CD4-positive, alpha-beta memory T cell (primary cell): ENCODE measurements around the gene TAGLN. TPM values are rescaled to one million over a fixed set of nuclear protein-coding genes. Genes with fewer than 3 reads are reported as not detected.
"Not testable (repeated sequence)": the region's sequence is repeated elsewhere in the genome, so short reads cannot be mapped to it uniquely, and the experiment has no call there.

ENCODE experiments used
- CTCF ChIA-PET: fragments of 350-600 bp; sonication (Branson Sonifier 250); formaldehyde crosslinking; loops from one replicate; lab custom pipeline; 2021; ENCODE audit warnings: inconsistent platforms; ENCODE audit not compliant: partially characterized antibody; lab: Charles Lee
- POLR2A ChIA-PET: fragments of 350-600 bp; sonication (Branson Sonifier 250); formaldehyde crosslinking; loops from one replicate; lab custom pipeline; 2021; ENCODE audit not compliant: partially characterized antibody; lab: Charles Lee
- DNase-seq, 5 donors: peaks; one replicate each; pipeline versions ENCODE4 v3.0.0 to v3.0.0-alpha.2; 2020 to 2022; ENCODE audit warnings: mixed read lengths in 1 of 5
- H3K27ac ChIP-seq: one replicate; pipeline ENCODE4 v1.7.0; 2013; ENCODE audit warnings: low read depth, low read length
- H3K27me3 ChIP-seq: 2 replicates; pipeline ENCODE4 v1.7.0; 2013; ENCODE audit warnings: mild to moderate bottlenecking, low read length, moderate library complexity; ENCODE audit not compliant: insufficient read depth
- H3K36me3 ChIP-seq: 2 replicates; pipeline ENCODE4 v1.7.0; 2013; ENCODE audit warnings: mild to moderate bottlenecking, low read length, moderate library complexity; ENCODE audit not compliant: insufficient read depth
- H3K4me1 ChIP-seq: 2 replicates; pipeline ENCODE4 v1.7.0; 2013; ENCODE audit warnings: mild to moderate bottlenecking, low read length, moderate library complexity; ENCODE audit not compliant: insufficient read depth
- H3K4me3 ChIP-seq, 2 donors: one replicate each; pipeline ENCODE4 v1.7.0; 2013; ENCODE audit warnings: low read length in 2 of 2, mild to moderate bottlenecking in 1 of 2
- H3K9me3 ChIP-seq, 2 donors: one replicate each; pipeline ENCODE4 v1.7.0; 2013; ENCODE audit warnings: low read length in 2 of 2, control low read depth in 1 of 2; ENCODE audit not compliant: control insufficient read depth in 1 of 2
- H3K27ac Mint-ChIP-seq, 7 donors: one replicate each; pipeline ENCODE4 v1.8.0; 2020 to 2021; ENCODE audit warnings: mixed read lengths in 7 of 7, mild to moderate bottlenecking in 6 of 7, inconsistent platforms in 3 of 7, moderate library complexity in 3 of 7
- H3K27me3 Mint-ChIP-seq, 2 donors: one replicate each; pipeline ENCODE4 v1.8.0; 2020 to 2021; ENCODE audit warnings: mixed read lengths in 2 of 2
- H3K36me3 Mint-ChIP-seq, 2 donors: one replicate each; pipeline ENCODE4 v1.8.0; 2020 to 2021; ENCODE audit warnings: mixed read lengths in 2 of 2, inconsistent platforms in 1 of 2, mild to moderate bottlenecking in 1 of 2
- H3K4me1 Mint-ChIP-seq, 4 donors: one replicate each; pipeline ENCODE4 v1.8.0; 2020 to 2021; ENCODE audit warnings: mixed read lengths in 4 of 4, mild to moderate bottlenecking in 1 of 4
- H3K4me3 Mint-ChIP-seq, 8 donors: one replicate each; pipeline ENCODE4 v1.8.0; 2020 to 2021; ENCODE audit warnings: mixed read lengths in 8 of 8, mild to moderate bottlenecking in 7 of 8, moderate library complexity in 6 of 8, inconsistent platforms in 3 of 8
- H3K9me3 Mint-ChIP-seq, 8 donors: one replicate each; pipeline ENCODE4 v1.8.0; 2020 to 2021; ENCODE audit warnings: mixed read lengths in 8 of 8, mild to moderate bottlenecking in 5 of 8, inconsistent platforms in 3 of 8, moderate library complexity in 1 of 8
- intact Hi-C: fragments of 100-400 bp; cut with micrococcal nuclease; formaldehyde crosslinking; loops from one replicate; pipeline ENCODE4 v1.15.1; 2023
- polyA plus RNA-seq, 2 donors: library from polyadenylated mRNA; unstranded; fragments of 300-500 nt; fragmentation: Illumina TruSeq; gene quantifications; one replicate each; pipeline ENCODE4 v1.2.3, GENCODE V29; 2021
- total RNA-seq, 2 experiments: library from RNA; stranded (reverse); gene quantifications; one replicate each; pipeline ENCODE4 v1.2.3, GENCODE V29; 2021

TAGLN gene
- total and polyA plus RNA-seq, 4 experiments from 2014 or later: 0.15 to 19.7 (median 9.0) TPM

DNA sequence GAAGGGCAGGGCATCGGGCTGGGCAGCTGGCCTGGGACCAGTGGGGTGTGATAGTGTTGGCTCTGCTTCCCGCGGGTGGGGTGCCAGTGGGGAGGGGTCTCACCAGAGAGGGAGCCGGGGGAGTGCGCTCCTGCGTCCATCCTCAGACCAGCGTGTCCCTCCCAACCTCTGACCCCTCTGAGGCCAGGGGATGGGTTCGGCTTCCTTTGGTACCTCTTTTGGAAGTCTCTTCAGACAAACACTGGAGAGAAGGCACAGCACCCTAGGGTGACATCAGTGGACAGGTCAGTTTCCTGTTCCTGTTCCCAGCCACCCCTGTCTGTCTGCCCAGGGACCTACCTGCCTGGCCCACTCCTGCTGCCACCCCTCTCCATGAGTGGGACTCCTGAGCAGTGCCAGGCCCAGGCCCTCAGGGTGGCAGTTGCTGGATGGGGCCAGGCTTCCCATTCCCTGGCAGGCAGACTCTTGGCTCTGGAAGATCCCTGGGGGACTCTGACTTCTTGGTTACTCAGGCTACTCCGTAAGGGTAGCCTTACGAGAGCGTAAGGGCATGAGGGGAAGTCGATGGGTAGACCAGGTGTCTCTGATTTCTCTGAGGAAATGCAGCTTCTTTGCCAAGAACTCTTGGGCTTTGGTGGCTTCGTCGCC is 2.6 kb downstream of the TAGLN start:
- Histone ChIP-seq H3K27ac (no peak overlapping the region), H3K36me3 (peaks cover 18% of the 10 kb centered on the region)
- no peak for DNase-seq

DNA sequence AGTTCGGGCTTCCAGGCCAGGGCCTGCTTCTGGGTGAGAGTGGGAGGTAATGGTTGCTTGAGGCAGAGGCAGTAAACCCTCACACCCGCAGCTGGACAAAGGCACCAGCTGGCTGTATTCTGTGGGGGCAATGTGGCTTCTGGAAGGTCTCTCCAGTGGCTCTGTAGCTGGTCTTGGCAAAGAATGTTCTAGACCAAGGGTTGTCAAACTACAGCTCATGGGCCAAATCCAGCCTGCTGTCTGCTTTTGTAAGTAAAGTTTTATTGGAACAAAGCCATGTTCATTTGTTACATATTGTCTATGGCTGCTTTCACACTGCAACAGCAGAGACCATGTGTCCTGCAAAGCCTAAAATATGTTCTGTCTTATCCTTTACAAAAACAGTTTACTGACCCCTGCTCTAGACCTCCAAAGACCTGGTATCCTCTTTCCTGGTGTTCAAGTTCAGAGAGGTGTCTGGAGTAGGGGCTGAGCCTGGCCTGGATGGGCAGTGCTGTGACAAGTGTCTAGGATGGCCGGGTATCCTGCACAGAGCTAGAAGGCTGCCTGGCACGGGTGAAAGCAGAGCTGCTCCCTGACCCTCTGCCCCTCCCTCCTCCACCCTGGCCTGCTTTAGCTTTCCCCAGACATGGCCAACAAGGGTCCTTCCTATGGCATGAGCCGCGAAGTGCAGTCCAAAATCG is 3.4 kb downstream of the TAGLN start:
- no peaks in the 10 kb centered on the region for H3K9me3 ChIP-seq
- no peak for DNase-seq
- CTCF ChIA-PET: interaction anchor here (0.9 kb wide), 1 partner anchor 24 kb away, joined by 4 read pairs; no protein-coding TSS in a partner anchor
- no peaks in the 10 kb centered on the region for H3K4me1 ChIP-seq
- no peaks in the 10 kb centered on the region for H3K9me3 Mint-ChIP-seq
- H3K4me3 Mint-ChIP-seq: no peak overlapping the region
- H3K4me3 ChIP-seq: no peak overlapping the region
- no peaks in the 10 kb centered on the region for H3K27me3 Mint-ChIP-seq
- H3K4me1 Mint-ChIP-seq: peaks cover 0 to 8% (median 1%) of the 10 kb centered on the region in 4 donors
- peaks cover 20 to 38% of the 10 kb centered on the region in 2 donors for H3K36me3 Mint-ChIP-seq
- H3K27ac ChIP-seq: no peak overlapping the region
- intact Hi-C loops: no loop called here
- POLR2A ChIA-PET: interaction anchor here (1.0 to 1.4 kb wide), 2 partner anchors 8 to 17 kb away, joined by 3 to 4 read pairs; no protein-coding TSS in a partner anchor
- H3K36me3 ChIP-seq: peaks cover 18% of the 10 kb centered on the region
- no peaks in the 10 kb centered on the region for H3K27me3 ChIP-seq
- peak overlapping the region in 6 of 7 donors; percentile 12 to 75 (median 48) for H3K27ac Mint-ChIP-seq

More for the DNA sequence above, 2.6 kb downstream of the TAGLN start:
- intact Hi-C loops: no loop called here
- H3K36me3 Mint-ChIP-seq: peaks cover 20 to 41% of the 10 kb centered on the region in 2 donors
- H3K4me3 Mint-ChIP-seq: no peak overlapping the region
- H3K9me3 Mint-ChIP-seq: no peaks in the 10 kb centered on the region
- H3K4me1 ChIP-seq: no peaks in the 10 kb centered on the region
- no peaks in the 10 kb centered on the region for H3K9me3 ChIP-seq
- no peaks in the 10 kb centered on the region for H3K27me3 Mint-ChIP-seq
- H3K27ac Mint-ChIP-seq: peak overlapping the region in 3 of 7 donors; percentile 52 to 75 (median 65)
- no peak overlapping the region for H3K4me3 ChIP-seq
- peaks cover 0 to 8% (median 1%) of the 10 kb centered on the region in 4 donors for H3K4me1 Mint-ChIP-seq
- POLR2A ChIA-PET: interaction anchor here (0.5 kb wide), 1 partner anchor 55 kb away, joined by 3 read pairs; no protein-coding TSS in a partner anchor
- CTCF ChIA-PET: interaction anchor here (0.9 kb wide), 1 partner anchor 25 kb away, joined by 4 read pairs; no protein-coding TSS in a partner anchor
- H3K27me3 ChIP-seq: no peaks in the 10 kb centered on the region

DNA sequence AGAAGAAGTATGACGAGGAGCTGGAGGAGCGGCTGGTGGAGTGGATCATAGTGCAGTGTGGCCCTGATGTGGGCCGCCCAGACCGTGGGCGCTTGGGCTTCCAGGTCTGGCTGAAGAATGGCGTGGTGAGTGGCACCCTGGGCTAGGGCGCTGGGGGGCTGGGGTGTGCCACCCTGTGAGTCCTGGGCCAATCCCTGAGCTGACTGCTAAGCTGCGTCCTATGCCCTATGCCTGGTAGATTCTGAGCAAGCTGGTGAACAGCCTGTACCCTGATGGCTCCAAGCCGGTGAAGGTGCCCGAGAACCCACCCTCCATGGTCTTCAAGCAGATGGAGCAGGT is 3.9 kb downstream of the TAGLN start:
- no peak for DNase-seq
- H3K36me3 Mint-ChIP-seq: peaks cover 20 to 36% of the 10 kb centered on the region in 2 donors
- intact Hi-C loops: no loop called here
- H3K27me3 Mint-ChIP-seq: no peaks in the 10 kb centered on the region
- no peaks in the 10 kb centered on the region for H3K9me3 ChIP-seq
- H3K4me1 Mint-ChIP-seq: peaks cover 0 to 8% (median 1%) of the 10 kb centered on the region in 4 donors
- POLR2A ChIA-PET: interaction anchor here (1.0 to 1.4 kb wide), 4 partner anchors 9 to 25 kb away, joined by 3 to 4 read pairs (median 4); partner anchors contain the start of gene SIDT2
- H3K4me3 Mint-ChIP-seq: no peak overlapping the region
- H3K4me3 ChIP-seq: no peak overlapping the region
- H3K27ac Mint-ChIP-seq: peak overlapping the region in 3 of 7 donors; percentile 50 to 87 (median 83)
- no peaks in the 10 kb centered on the region for H3K4me1 ChIP-seq
- CTCF ChIA-PET: no interaction called here
- H3K36me3 ChIP-seq: peaks cover 18% of the 10 kb centered on the region
- no peak overlapping the region for H3K27ac ChIP-seq
- H3K27me3 ChIP-seq: no peaks in the 10 kb centered on the region
- no peaks in the 10 kb centered on the region for H3K9me3 Mint-ChIP-seq

DNA sequence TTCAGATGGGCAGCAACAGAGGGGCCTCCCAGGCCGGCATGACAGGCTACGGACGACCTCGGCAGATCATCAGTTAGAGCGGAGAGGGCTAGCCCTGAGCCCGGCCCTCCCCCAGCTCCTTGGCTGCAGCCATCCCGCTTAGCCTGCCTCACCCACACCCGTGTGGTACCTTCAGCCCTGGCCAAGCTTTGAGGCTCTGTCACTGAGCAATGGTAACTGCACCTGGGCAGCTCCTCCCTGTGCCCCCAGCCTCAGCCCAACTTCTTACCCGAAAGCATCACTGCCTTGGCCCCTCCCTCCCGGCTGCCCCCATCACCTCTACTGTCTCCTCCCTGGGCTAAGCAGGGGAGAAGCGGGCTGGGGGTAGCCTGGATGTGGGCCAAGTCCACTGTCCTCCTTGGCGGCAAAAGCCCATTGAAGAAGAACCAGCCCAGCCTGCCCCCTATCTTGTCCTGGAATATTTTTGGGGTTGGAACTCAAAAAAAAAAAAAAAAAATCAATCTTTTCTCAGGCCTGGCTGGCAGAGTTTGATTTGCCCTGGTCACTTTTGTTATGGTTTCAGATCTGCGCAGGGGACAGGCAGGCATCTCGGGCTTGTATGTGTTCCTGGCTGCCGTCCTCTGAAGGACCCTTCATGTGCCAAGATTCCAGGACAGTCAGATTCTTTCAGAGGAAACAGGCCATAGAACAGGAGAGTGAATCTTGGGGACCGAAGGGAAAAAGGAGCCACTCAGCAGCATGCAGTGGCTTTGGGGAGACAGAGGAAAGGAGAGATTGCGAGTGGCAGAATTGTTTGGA is 5.3 kb downstream of the TAGLN start:
- peaks cover 18% of the 10 kb centered on the region for H3K36me3 ChIP-seq
- Mint-ChIP-seq H3K4me1 (peaks cover 0 to 8% (median 1%) of the 10 kb centered on the region in 4 donors), H3K36me3 (peaks cover 20 to 37% of the 10 kb centered on the region in 2 donors), H3K27me3 (no peaks in the 10 kb centered on the region), H3K27ac (peak overlapping the region in 3 of 7 donors; percentile 3 to 84 (median 4)), H3K9me3 (no peaks in the 10 kb centered on the region), H3K4me3 (no peak overlapping the region)
- H3K9me3 ChIP-seq: no peaks in the 10 kb centered on the region
- no peak overlapping the region for H3K27ac ChIP-seq
- intact Hi-C loops: loop anchor here (5.0 kb wide), 1 partner anchor 72 kb away; no protein-coding TSS in a partner anchor
- ChIA-PET POLR2A (interaction anchor here (1.0 to 1.4 kb wide), 4 partner anchors 9 to 26 kb away, joined by 3 to 4 read pairs (median 4); partner anchors contain the start of gene SIDT2), CTCF (no interaction called here)
- DNase-seq: no peak
- no peaks in the 10 kb centered on the region for H3K4me1 ChIP-seq
- H3K4me3 ChIP-seq: no peak overlapping the region
- H3K27me3 ChIP-seq: no peaks in the 10 kb centered on the region

DNA sequence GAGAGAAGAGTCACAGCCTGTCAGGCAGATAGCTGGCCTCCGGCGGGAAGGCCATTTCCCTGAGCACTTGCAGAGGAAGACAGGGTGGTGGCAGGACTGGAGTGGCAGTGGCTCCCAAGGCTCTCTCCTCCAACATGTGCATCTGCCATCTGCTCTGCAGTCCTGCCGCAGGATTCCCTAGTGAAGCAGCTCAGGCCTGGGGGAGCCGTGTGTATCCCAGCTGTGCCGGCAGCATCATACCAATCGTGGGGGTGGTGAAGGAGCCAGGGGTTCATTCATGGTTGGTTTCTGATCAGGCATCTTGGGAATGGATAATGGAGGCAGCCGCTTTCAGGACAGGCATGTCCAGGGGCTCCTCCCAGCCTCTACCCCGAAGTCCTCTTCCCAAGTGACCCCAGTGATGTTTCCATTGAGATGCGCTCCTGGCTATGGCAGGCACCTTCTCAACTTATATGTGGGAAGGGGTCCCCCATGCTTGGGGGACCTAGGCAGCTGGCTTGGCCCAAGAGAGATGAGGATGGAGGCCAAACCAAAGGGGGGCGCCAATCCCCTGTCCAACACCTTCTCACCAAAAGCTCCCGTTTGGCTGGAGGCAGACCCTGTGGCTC is 6.1 kb downstream of the TAGLN start:
- intact Hi-C loops: loop anchor here (5.0 kb wide), 1 partner anchor 73 kb away; no protein-coding TSS in a partner anchor
- POLR2A ChIA-PET: interaction anchor here (0.8 to 1.0 kb wide), 2 partner anchors 10 to 16 kb away, joined by 3 read pairs; no protein-coding TSS in a partner anchor
- no peaks in the 10 kb centered on the region for H3K9me3 ChIP-seq
- CTCF ChIA-PET: no interaction called here
- no peaks in the 10 kb centered on the region for H3K4me1 ChIP-seq
- no peak overlapping the region for H3K4me3 ChIP-seq
- H3K27ac ChIP-seq: no peak overlapping the region
- Mint-ChIP-seq H3K4me3 (no peak overlapping the region), H3K27me3 (no peaks in the 10 kb centered on the region), H3K9me3 (no peaks in the 10 kb centered on the region), H3K27ac (no peak overlapping the region), H3K4me1 (peaks cover 0 to 8% (median 3%) of the 10 kb centered on the region in 4 donors), H3K36me3 (peaks cover 24 to 44% of the 10 kb centered on the region in 2 donors)
- no peak for DNase-seq
- no peaks in the 10 kb centered on the region for H3K27me3 ChIP-seq
- H3K36me3 ChIP-seq: peaks cover 18% of the 10 kb centered on the region

DNA sequence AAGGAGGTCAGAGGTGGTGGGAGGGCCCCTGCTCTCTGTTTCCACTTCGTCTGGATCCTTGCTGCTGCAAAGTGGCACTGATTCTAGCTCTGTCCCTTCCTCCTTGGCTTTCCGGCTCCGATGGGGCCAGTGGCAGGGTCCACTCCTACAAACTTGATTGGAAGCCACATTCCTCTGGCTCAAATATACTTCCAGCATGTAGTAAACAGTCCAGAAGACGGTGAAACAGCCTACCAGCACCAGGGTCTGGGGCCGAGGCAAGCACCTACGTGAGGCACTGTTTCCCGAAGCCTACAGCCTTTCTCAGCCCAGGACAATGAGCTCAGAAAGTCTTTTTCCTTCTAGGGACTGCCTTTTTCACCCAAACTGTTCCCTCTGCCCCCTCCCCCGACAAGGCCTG is 6.9 kb downstream of the TAGLN start:
- CTCF ChIA-PET, POLR2A ChIA-PET, H3K4me3 ChIP-seq, H3K9me3 Mint-ChIP-seq, DNase-seq, H3K27me3 Mint-ChIP-seq, H3K27ac ChIP-seq, H3K4me1 Mint-ChIP-seq, H3K4me3 Mint-ChIP-seq, H3K4me1 ChIP-seq, H3K27me3 ChIP-seq, H3K9me3 ChIP-seq: not testable (repeated sequence)
- intact Hi-C loops: loop anchor here (5.0 kb wide), 1 partner anchor 74 kb away; no protein-coding TSS in a partner anchor
- peaks cover 24 to 49% of the 10 kb centered on the region in 2 donors for H3K36me3 Mint-ChIP-seq
- H3K27ac Mint-ChIP-seq: peak overlapping the region in 1 of 7 donors; percentile 48
- H3K36me3 ChIP-seq: peaks cover 18% of the 10 kb centered on the region
